Measurements from ENCODE around the gene CLCN5.

DNA sequence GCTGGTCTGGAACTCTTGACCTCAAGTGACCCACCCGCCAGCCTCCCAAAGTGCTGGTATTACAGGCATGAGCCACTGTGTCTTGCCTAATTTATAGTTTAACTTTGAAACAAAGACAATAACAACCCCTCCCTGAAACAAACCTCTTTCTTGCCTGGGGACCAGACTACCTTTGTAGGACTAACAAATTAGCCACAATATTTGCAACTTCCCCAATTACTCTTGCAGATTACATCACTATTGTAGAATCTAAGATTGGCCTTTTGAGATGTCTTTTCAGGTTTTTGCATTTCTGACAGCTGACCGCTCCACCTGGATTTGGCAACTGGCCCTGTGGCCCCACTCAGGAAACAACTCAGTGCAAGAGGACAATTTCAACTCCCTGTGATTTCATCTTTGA is 193.6 kb downstream of the CLCN5 start:
- TF ChIP-seq POLR2A (IDR thresholded peaks at IDR 0.05) (no peak), EP300 (IDR thresholded peaks at IDR 0.05) (no peak), POLR2AphosphoS5 (IDR thresholded peaks at IDR 0.05) (no peak)
- TF ChIP-seq, protein P1, sequence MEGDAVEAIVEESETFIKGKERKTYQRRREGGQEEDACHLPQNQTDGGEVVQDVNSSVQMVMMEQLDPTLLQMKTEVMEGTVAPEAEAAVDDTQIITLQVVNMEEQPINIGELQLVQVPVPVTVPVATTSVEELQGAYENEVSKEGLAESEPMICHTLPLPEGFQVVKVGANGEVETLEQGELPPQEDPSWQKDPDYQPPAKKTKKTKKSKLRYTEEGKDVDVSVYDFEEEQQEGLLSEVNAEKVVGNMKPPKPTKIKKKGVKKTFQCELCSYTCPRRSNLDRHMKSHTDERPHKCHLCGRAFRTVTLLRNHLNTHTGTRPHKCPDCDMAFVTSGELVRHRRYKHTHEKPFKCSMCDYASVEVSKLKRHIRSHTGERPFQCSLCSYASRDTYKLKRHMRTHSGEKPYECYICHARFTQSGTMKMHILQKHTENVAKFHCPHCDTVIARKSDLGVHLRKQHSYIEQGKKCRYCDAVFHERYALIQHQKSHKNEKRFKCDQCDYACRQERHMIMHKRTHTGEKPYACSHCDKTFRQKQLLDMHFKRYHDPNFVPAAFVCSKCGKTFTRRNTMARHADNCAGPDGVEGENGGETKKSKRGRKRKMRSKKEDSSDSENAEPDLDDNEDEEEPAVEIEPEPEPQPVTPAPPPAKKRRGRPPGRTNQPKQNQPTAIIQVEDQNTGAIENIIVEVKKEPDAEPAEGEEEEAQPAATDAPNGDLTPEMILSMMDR (IDR thresholded peaks at IDR 0.05), result no peak

All from gastroesophageal sphincter (tissue), 3 donors.